Measurements from ENCODE around the gene CADPS2. TPM values are rescaled to one million over a fixed set of nuclear protein-coding genes. Genes with fewer than 3 reads are reported as not detected.

Gene CADPS2
- total RNA-seq, 2 experiments from 2014 or later = not detected

DNA sequence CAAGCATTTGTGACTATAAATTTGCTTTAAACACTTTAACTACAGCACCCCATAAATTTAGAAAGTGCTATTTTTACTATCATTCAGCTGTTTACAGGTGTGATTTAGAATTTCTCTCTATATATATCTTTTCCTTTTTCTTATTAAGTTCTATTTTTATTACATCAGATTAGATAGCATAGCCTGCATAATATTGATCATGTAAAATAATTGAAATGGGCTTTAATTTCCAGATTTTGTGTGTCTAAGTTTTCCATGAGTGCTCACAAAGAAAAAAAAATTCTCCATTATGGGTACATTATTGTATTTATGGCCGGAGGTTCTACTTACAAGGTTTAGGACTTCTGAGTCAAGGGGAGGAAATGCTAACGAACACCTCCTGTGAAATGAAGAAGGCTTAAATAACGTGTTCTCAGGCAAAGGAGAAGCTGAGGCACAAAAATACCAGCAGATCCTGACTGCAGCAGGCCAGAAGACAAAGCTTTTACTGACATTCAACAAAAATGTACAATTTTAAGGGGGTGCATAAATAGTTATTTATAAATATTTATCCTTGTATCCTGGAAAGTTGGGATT, 301.5 kb downstream of the CADPS2 start:
- H3K27ac Mint-ChIP-seq = no peak overlapping the region
- ChIA-PET CTCF (no interaction called here), POLR2A (no interaction called here)
- H3K36me3 Mint-ChIP-seq (ENCODE audit: low read depth) = no peaks in the 10 kb centered on the region
- DNase-seq (no peak), ATAC-seq (no peak)
- H3K4me1 Mint-ChIP-seq (ENCODE audit: low read depth) = no peaks in the 10 kb centered on the region
- no peaks in the 10 kb centered on the region for H3K9me3 Mint-ChIP-seq
- intact Hi-C loops (cut with micrococcal nuclease) = no loop called here
- no peak overlapping the region for H3K4me3 Mint-ChIP-seq
- no peaks in the 10 kb centered on the region for H3K27me3 Mint-ChIP-seq
- TF ChIP-seq, protein P1, sequence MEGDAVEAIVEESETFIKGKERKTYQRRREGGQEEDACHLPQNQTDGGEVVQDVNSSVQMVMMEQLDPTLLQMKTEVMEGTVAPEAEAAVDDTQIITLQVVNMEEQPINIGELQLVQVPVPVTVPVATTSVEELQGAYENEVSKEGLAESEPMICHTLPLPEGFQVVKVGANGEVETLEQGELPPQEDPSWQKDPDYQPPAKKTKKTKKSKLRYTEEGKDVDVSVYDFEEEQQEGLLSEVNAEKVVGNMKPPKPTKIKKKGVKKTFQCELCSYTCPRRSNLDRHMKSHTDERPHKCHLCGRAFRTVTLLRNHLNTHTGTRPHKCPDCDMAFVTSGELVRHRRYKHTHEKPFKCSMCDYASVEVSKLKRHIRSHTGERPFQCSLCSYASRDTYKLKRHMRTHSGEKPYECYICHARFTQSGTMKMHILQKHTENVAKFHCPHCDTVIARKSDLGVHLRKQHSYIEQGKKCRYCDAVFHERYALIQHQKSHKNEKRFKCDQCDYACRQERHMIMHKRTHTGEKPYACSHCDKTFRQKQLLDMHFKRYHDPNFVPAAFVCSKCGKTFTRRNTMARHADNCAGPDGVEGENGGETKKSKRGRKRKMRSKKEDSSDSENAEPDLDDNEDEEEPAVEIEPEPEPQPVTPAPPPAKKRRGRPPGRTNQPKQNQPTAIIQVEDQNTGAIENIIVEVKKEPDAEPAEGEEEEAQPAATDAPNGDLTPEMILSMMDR (IDR thresholded peaks at IDR 0.05) = no peak

DNA sequence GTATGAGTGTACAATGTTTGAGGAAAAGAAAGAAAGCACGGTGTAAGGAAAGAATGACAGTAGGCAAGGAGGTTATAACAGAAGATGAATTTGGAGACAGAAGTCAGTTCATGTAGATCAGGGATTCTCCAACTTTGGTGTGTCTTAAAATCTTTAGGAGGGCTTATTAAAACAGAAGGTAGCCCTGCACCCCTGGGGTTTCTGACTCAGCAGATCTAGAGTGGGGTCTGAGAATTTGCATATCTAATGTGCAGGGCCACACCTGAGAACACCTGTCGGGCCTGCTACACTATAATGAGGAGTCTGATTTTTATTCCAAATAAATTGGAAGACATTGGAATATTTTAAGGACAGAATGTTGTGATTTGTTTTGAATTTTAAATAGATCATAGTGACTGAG, 307.9 kb downstream of the CADPS2 start:
- no peak overlapping the region for H3K27ac Mint-ChIP-seq
- peaks cover 2% of the 10 kb centered on the region for H3K9me3 Mint-ChIP-seq

DNA sequence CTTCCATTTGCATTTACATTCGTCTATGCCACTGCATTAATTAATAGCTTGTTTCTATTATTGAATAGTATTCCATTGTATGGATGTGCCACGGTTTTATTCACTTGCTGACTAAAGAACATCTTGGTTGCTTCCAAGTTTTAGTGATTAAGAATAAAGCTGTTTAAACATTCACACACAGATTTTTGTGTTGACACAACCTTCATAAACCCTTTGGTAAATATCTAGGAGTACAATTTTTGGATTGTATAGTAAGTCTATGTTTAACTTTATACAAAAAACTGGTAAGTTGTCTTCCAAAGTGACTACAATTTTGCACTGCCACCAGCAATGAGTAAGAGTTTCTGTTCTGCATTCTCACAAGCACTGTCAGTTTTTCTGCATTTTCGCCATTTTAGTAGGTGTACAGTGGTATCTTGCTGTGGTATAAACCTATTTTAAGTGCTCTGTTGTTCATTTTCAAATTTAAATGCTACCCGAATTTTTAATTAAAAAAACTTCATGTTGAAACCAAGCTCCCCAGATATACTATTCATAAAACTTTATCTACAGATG, 308.7 kb downstream of the CADPS2 start:
- ATAC-seq = no peak
- H3K27ac Mint-ChIP-seq = no peak overlapping the region
- POLR2A ChIA-PET = no interaction called here
- H3K27me3 Mint-ChIP-seq = no peaks in the 10 kb centered on the region
- peaks cover 2% of the 10 kb centered on the region for H3K9me3 Mint-ChIP-seq
- CTCF ChIA-PET = interaction anchor here (1.1 kb wide), 1 partner anchor 9 kb away, joined by 3 read pairs; no protein-coding TSS in a partner anchor
- no peaks in the 10 kb centered on the region for H3K36me3 Mint-ChIP-seq (ENCODE audit: low read depth)
- TF ChIP-seq, protein P1 (IDR thresholded peaks at IDR 0.05) = no peak
- no peaks in the 10 kb centered on the region for H3K4me1 Mint-ChIP-seq (ENCODE audit: low read depth)
- no peak overlapping the region for H3K4me3 Mint-ChIP-seq
- intact Hi-C loops (cut with micrococcal nuclease) = no loop called here
- DNase-seq = no peak

More for the DNA sequence above, 307.9 kb downstream of the CADPS2 start:
- no peaks in the 10 kb centered on the region for H3K27me3 Mint-ChIP-seq
- DNase-seq (no peak), ATAC-seq (no peak)
- CTCF ChIA-PET = no interaction called here
- H3K36me3 Mint-ChIP-seq (ENCODE audit: low read depth) = no peaks in the 10 kb centered on the region
- TF ChIP-seq, protein P1 (IDR thresholded peaks at IDR 0.05) = no peak
- POLR2A ChIA-PET = no interaction called here
- intact Hi-C loops (cut with micrococcal nuclease) = no loop called here
- H3K4me3 Mint-ChIP-seq = no peak overlapping the region
- no peaks in the 10 kb centered on the region for H3K4me1 Mint-ChIP-seq (ENCODE audit: low read depth)

DNA sequence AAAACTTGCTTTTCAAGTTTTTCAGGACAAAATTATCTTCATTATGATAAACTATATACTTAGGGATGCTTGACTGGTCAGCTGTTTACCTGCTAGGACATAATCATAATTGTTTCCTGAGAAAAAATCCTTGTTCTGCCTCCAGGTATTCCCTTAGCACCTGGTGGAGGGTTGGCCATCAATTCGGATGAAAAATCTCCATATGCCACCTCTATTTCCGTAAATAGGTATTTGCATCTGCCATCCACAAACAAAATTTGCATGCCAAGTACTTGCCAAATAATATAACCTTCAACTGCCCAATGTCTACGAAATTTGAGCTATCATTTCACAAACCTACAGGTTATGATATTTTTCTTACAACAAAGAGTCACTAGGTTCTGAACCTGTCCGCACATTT, 313.6 kb downstream of the CADPS2 start:
- Mint-ChIP-seq H3K36me3 (ENCODE audit: low read depth) (no peaks in the 10 kb centered on the region), H3K4me3 (no peak overlapping the region), H3K9me3 (peaks cover 2% of the 10 kb centered on the region), H3K4me1 (ENCODE audit: low read depth) (no peaks in the 10 kb centered on the region), H3K27me3 (no peaks in the 10 kb centered on the region), H3K27ac (no peak overlapping the region)
- POLR2A ChIA-PET = no interaction called here
- TF ChIP-seq, protein P1 (IDR thresholded peaks at IDR 0.05) = no peak
- CTCF ChIA-PET = no interaction called here
- ATAC-seq (no peak), DNase-seq (no peak)
- intact Hi-C loops (cut with micrococcal nuclease) = no loop called here

DNA sequence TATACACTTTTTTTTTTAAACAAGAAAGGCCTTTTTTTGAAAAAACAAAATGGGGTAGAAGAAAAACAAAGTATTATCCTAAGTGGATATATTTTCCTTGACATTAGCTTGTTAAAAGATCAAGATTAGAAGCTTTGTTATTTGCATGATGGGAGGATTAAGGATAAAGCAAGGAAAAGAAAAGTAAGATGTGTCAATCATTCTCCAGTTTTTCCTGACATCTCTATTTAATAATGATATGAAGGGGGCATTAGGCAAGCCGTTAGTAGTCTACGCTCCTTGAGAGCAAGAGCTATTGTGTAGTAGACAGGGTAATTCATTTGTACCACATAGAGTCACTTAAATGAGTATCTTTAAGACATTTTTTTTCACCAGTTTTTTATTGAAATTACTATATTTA, 324.9 kb downstream of the CADPS2 start:
- H3K27ac Mint-ChIP-seq = no peak overlapping the region
- no peaks in the 10 kb centered on the region for H3K9me3 Mint-ChIP-seq
- H3K4me3 Mint-ChIP-seq = no peak overlapping the region
- DNase-seq (no peak), ATAC-seq (no peak)
- no peaks in the 10 kb centered on the region for H3K36me3 Mint-ChIP-seq (ENCODE audit: low read depth)
- no peaks in the 10 kb centered on the region for H3K4me1 Mint-ChIP-seq (ENCODE audit: low read depth)
- POLR2A ChIA-PET = no interaction called here
- TF ChIP-seq, protein P1 (IDR thresholded peaks at IDR 0.05) = no peak
- CTCF ChIA-PET = no interaction called here
- intact Hi-C loops (cut with micrococcal nuclease) = no loop called here
- H3K27me3 Mint-ChIP-seq = no peaks in the 10 kb centered on the region

Data from activated CD8-positive, alpha-beta T cell treated with anti-CD3 and anti-CD28 coated beads for 36 hours (primary cell).